Common myeloid progenitor, CD34-positive (primary cell): ENCODE measurements around the gene FAM171A1.
"Not testable (repeated sequence)": the region's sequence is repeated elsewhere in the genome, so short reads cannot be mapped to it uniquely, and the experiment has no call there.

ENCODE experiments used
- CTCF ChIA-PET: fragments of 350-600 bp; sonication (Branson Sonifier 250); formaldehyde crosslinking; loops from one replicate; lab custom pipeline; 2021; ENCODE audit warnings: antibody characterized with exemption; lab: Charles Lee
- POLR2A ChIA-PET: fragments of 350-600 bp; sonication (Branson Sonifier 250); formaldehyde crosslinking; loops from one replicate; lab custom pipeline; 2021; ENCODE audit warnings: antibody characterized with exemption; lab: Charles Lee
- DNase-seq, 3 donors: peaks; one replicate each; pipeline versions ENCODE4 v3.0.0 to v3.0.0-alpha.2; 2013
- H3K27ac ChIP-seq, 2 experiments: 1 replicate in 1 of 2; 2 replicates in 1 of 2; pipeline ENCODE4 v1.7.0; 2013; ENCODE audit warnings: inconsistent platforms in 2 of 2, low read length in 2 of 2, mild to moderate bottlenecking in 2 of 2, low read depth in 1 of 2, moderate library complexity in 1 of 2; ENCODE audit not compliant: severe bottlenecking in 2 of 2, insufficient read depth in 1 of 2, poor library complexity in 1 of 2
- H3K27me3 ChIP-seq, 5 experiments: replicated peaks in 2 of 5; 1 replicate in 3 of 5; 2 replicates in 2 of 5; pipeline versions ENCODE4 v1.6.1 to v1.7.0; 2013; ENCODE audit warnings: low read length in 4 of 5, mild to moderate bottlenecking in 2 of 5, moderate library complexity in 2 of 5, inconsistent platforms in 1 of 5; ENCODE audit not compliant: insufficient read depth in 5 of 5, control insufficient read depth in 4 of 5
- H3K36me3 ChIP-seq, 4 experiments: 1 replicate in 2 of 4; 2 replicates in 2 of 4; pipeline versions ENCODE4 v1.6.1 to v1.7.0; 2013; ENCODE audit warnings: low read length in 3 of 4, control low read depth in 1 of 4, mild to moderate bottlenecking in 1 of 4; ENCODE audit not compliant: control insufficient read depth in 4 of 4, insufficient read depth in 4 of 4
- H3K4me1 ChIP-seq, 4 experiments: 1 replicate in 3 of 4; 2 replicates in 1 of 4; pipeline versions ENCODE4 v1.6.1 to v1.7.1; 2013; ENCODE audit warnings: low read length in 3 of 4, mild to moderate bottlenecking in 3 of 4, control low read depth in 1 of 4, inconsistent platforms in 1 of 4, moderate library complexity in 1 of 4; ENCODE audit not compliant: control insufficient read depth in 4 of 4, insufficient read depth in 4 of 4; ENCODE audit errors: control extremely low read depth in 1 of 4
- H3K4me3 ChIP-seq, 7 experiments: 1 replicate in 4 of 7; 2 replicates in 3 of 7; pipeline versions ENCODE4 v1.5.1 to v1.7.0; 2013; ENCODE audit warnings: mild to moderate bottlenecking in 7 of 7, low read length in 6 of 7, moderate library complexity in 6 of 7, inconsistent platforms in 2 of 7, low read depth in 2 of 7, control low read depth in 1 of 7; ENCODE audit not compliant: insufficient read depth in 4 of 7, control insufficient read depth in 1 of 7; ENCODE audit errors: extremely low read depth in 1 of 7
- H3K9me3 ChIP-seq, 5 experiments: 1 replicate in 4 of 5; 2 replicates in 1 of 5; pipeline versions ENCODE4 v1.6.1 to v1.7.1; 2013; ENCODE audit warnings: low read length in 4 of 5, mild to moderate bottlenecking in 2 of 5, inconsistent platforms in 1 of 5, low read depth in 1 of 5, moderate library complexity in 1 of 5; ENCODE audit not compliant: control insufficient read depth in 4 of 5, insufficient read depth in 2 of 5; ENCODE audit errors: control extremely low read depth in 1 of 5
- WGBS: methylation state at CpG from one replicate; pipeline ENCODE4 v1.1.5; 2013; ENCODE audit not compliant: insufficient coverage; 5-methylcytosine and 5-hydroxymethylcytosine counted together

The FAM171A1 gene

GRCh38 chr10:15391491-15391890, 20.4 kb upstream of the FAM171A1 start:
- H3K27me3 ChIP-seq = peaks cover 0 to 16% (median 6%) of the 10 kb centered on the region in 5 experiments
- H3K4me1 ChIP-seq = no peaks in the 10 kb centered on the region
- no peak for DNase-seq
- no peak overlapping the region for H3K27ac ChIP-seq
- WGBS = 82% methylated on average over 4 of the region's 5 CpGs
- no peak overlapping the region for H3K4me3 ChIP-seq
- H3K9me3 ChIP-seq = no peaks in the 10 kb centered on the region
- CTCF ChIA-PET = no interaction called here
- POLR2A ChIA-PET = no interaction called here
- no peaks in the 10 kb centered on the region for H3K36me3 ChIP-seq

GRCh38 chr10:15388172-15388571, 17.1 kb upstream of the FAM171A1 start:
- WGBS = 100% methylated on average over 1 of the region's 7 CpGs
- ChIA-PET POLR2A (interaction anchor here (0.6 kb wide), 1 partner anchor 18 kb away, joined by 3 read pairs; no protein-coding TSS in a partner anchor), CTCF (interaction anchor here (1.4 kb wide), 1 partner anchor 9 kb away, joined by 3 read pairs; no protein-coding TSS in a partner anchor)
- not testable (repeated sequence) for H3K27ac ChIP-seq, H3K4me1 ChIP-seq, H3K4me3 ChIP-seq, H3K36me3 ChIP-seq, H3K9me3 ChIP-seq, DNase-seq
- peaks cover 0 to 34% (median 4%) of the 10 kb centered on the region in 5 experiments for H3K27me3 ChIP-seq

- DNase-seq = no peak
- WGBS = 91% methylated on average over 2 of the region's 5 CpGs
- H3K4me3 ChIP-seq = no peak overlapping the region
- H3K36me3 ChIP-seq = no peaks in the 10 kb centered on the region
- no peak overlapping the region for H3K27ac ChIP-seq
- H3K27me3 ChIP-seq = peaks cover 0 to 37% (median 4%) of the 10 kb centered on the region in 5 experiments
- ChIA-PET POLR2A (interaction anchor here (0.7 kb wide), 1 partner anchor 1493 kb away, joined by 3 read pairs; no protein-coding TSS in a partner anchor), CTCF (interaction anchor here (1.4 kb wide), 1 partner anchor 8 kb away, joined by 3 read pairs; no protein-coding TSS in a partner anchor)
- no peaks in the 10 kb centered on the region for H3K4me1 ChIP-seq
- H3K9me3 ChIP-seq = peaks cover 0 to 7% (median 0%) of the 10 kb centered on the region in 5 experiments
These were observed 15.9 kb upstream of the FAM171A1 start for GRCh38 chr10:15387021-15387420.

- ChIA-PET POLR2A (no interaction called here), CTCF (no interaction called here)
- Histone ChIP-seq H3K9me3 (peaks cover 0 to 7% (median 0%) of the 10 kb centered on the region in 5 experiments), H3K27ac (no peak overlapping the region), H3K4me1 (no peaks in the 10 kb centered on the region), H3K36me3 (no peaks in the 10 kb centered on the region), H3K4me3 (no peak overlapping the region), H3K27me3 (peaks cover 0 to 43% (median 4%) of the 10 kb centered on the region in 5 experiments)
- no peak for DNase-seq
- WGBS = 70% methylated on average over 10 of the region's 17 CpGs
These were observed 14.7 kb upstream of the FAM171A1 start for GRCh38 chr10:15385552-15386455.

- Histone ChIP-seq H3K9me3 (peaks cover 0 to 7% (median 0%) of the 10 kb centered on the region in 5 experiments), H3K4me3 (no peak overlapping the region), H3K27ac (no peak overlapping the region), H3K27me3 (peaks cover 2 to 62% (median 17%) of the 10 kb centered on the region in 5 experiments), H3K4me1 (no peaks in the 10 kb centered on the region), H3K36me3 (no peaks in the 10 kb centered on the region)
- ChIA-PET POLR2A (no interaction called here), CTCF (no interaction called here)
- no peak for DNase-seq
- 67% methylated on average over 1 of the region's 4 CpGs for WGBS
These were observed 10.3 kb upstream of the FAM171A1 start for GRCh38 chr10:15381420-15381819.

GRCh38 chr10:15379078-15379477, 8.0 kb upstream of the FAM171A1 start:
- H3K4me1 ChIP-seq = no peaks in the 10 kb centered on the region
- H3K36me3 ChIP-seq = no peaks in the 10 kb centered on the region
- CTCF ChIA-PET = interaction anchor here (0.9 kb wide), 1 partner anchor 8 kb away, joined by 3 read pairs; no protein-coding TSS in a partner anchor
- H3K9me3 ChIP-seq = peaks cover 0 to 1% (median 0%) of the 10 kb centered on the region in 5 experiments
- no peak overlapping the region for H3K4me3 ChIP-seq
- H3K27ac ChIP-seq = no peak overlapping the region
- POLR2A ChIA-PET = no interaction called here
- WGBS = 70% methylated on average over 5 of the region's 5 CpGs
- H3K27me3 ChIP-seq = peaks cover 2 to 56% (median 15%) of the 10 kb centered on the region in 5 experiments
- no peak for DNase-seq

GRCh38 chr10:15378569-15378968, 7.5 kb upstream of the FAM171A1 start:
- Histone ChIP-seq H3K27me3 (peaks cover 2 to 61% (median 16%) of the 10 kb centered on the region in 5 experiments), H3K36me3 (no peaks in the 10 kb centered on the region), H3K9me3 (no peaks in the 10 kb centered on the region), H3K27ac (no peak overlapping the region), H3K4me1 (no peaks in the 10 kb centered on the region), H3K4me3 (no peak overlapping the region)
- 91% methylated on average over 3 of the region's 5 CpGs for WGBS
- ChIA-PET POLR2A (no interaction called here), CTCF (interaction anchor here (0.7 to 1.2 kb wide), 4 partner anchors 9 to 43 kb away, joined by 3 to 4 read pairs (median 3); no protein-coding TSS in a partner anchor)
- no peak for DNase-seq
